GM21717 (cell line): ENCODE results near the gene KRT17.
"Not testable (repeated sequence)": the region's sequence is repeated elsewhere in the genome, so short reads cannot be mapped to it uniquely, and the experiment has no call there.

ENCODE experiments used
- ATAC-seq: cut with Tn5 transposase; IDR thresholded peaks from one replicate; pipeline ENCODE4 v1.9.1; 2021; ENCODE audit warnings: mild to moderate bottlenecking, moderate library complexity; ENCODE audit not compliant: unreplicated experiment

Gene KRT17

DNA sequence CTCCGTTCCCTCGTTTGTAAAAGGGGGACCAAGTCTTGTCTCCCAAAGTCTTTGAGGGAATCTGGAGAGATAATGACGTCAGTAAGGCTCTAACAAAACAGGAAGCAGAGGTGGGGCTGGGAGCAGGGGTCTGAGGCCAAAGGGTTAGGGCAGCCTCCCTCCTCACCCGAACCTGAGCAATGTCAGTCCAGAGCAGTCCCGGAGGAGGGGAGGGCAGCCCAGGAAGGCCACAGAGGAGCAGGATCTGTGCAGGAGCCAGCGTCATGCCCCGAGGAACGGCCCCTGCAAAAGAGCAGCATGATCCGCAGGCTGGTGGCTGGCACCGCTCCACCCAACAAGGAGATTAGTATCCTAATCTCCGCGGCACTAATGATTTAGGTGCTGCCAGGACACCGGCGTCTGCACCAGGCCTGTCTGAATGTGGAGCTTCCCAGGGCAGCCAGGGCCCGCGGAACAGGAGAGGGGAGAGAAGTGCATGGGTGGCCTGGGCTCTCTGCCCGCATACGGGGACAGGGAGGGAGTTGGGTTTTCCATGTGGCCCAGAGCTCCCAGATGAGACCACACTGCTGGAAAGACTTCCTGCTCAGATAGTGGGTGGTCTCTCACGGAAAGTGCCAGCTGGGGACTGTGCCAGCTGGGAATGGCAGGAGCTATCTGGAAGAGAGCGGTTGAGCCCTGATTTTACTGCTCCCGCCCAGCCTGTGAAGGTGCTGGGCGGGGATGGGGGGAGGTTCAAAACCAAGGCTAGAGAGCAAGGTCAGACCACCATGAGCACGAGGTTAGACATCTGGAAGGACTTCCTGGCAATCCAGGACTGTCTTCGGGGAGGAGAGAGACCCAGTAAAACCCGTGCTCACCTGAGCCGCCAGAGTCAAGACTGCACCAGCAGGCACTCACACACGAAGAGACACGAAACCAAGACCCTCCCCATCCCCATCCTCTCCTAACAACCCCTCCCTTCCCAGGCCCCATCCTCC is 11.0 kb upstream of the KRT17 start:
- no peak for ATAC-seq

- ATAC-seq = no peak
Measured at GRCh38 chr17:41634639-41635038, 10.3 kb upstream of the KRT17 start.

DNA sequence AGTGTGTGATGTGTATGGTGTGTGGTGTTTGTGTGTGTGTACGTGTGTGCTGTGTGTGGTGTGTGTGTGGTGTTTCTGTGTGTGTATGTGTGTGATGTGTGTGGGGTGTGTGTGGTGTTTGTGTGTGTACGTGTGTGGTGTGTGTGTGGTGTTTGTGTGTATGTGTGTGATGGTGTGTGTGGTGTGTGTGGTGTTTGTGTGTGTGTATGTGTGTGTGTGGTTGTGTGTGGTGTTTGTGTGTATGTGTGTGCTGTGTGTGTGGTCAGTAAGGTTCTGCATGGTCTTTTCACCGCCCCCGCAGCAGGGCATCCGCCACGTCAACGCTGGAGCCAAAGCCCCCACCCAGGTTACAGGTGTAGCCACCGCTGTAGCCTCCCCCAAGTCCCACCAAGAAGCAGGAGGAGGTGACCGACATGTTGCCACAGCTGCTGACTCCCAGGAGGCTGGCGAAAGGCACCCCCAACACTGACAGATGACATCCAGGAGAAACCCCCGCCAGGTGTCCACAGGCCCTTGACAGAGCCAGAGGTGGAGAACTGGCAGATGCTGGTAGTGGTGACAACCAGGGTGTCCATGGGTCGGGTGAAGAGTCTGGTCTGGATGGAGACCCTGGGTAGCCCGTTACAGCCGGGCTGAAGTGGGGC is 9.3 kb upstream of the KRT17 start:
- ATAC-seq = no peak

DNA sequence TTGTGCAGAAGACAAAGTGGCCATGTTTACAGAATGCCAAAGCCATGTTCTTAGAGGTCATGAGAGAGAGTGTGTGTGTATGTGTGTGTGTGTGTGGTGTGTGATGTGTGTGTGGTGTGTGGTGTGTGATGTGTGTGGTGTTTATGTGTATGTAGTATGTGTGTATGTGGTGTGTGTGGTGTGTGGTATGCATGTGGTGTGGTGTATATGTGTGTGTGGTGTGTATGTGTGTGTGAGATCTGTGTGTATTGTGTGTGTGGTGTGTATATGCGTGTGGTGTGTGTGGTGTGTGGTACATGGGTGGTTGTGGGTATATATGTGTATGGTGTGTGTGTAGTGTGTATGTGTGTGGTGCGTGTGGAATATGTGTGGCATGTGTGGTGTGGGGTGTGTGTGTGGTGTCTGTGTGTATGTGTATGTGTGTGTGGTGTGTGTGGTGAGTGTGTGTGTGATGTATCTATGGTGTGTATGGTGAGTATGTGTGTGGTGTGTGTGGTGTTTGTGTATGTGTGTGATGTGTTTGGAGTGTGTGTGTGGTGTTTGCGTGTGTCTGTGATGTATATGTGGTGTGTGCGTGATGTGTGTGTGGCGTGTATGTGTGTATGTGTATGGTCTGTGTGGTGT is 8.2 kb upstream of the KRT17 start:
- no peak for ATAC-seq

DNA sequence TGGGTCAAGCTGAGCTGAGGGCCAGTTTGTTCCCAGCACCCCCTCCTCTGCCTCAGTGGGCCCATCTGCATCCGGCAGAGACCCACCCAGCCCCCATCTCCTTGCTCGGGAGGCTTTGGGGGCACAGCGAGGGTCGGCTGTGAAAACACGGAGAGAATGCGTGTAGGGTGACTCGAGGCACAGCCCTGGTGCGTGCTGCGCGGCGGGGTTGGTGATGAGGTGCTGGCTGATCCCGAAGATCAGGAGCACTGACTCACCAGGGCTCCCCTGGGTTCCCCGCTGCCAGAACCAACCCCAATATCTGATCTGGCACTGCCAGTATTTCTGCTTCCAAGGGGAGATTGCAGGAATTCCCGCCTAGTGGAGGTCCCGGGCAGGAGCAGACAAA is 7.5 kb upstream of the KRT17 start:
- no peak for ATAC-seq

DNA sequence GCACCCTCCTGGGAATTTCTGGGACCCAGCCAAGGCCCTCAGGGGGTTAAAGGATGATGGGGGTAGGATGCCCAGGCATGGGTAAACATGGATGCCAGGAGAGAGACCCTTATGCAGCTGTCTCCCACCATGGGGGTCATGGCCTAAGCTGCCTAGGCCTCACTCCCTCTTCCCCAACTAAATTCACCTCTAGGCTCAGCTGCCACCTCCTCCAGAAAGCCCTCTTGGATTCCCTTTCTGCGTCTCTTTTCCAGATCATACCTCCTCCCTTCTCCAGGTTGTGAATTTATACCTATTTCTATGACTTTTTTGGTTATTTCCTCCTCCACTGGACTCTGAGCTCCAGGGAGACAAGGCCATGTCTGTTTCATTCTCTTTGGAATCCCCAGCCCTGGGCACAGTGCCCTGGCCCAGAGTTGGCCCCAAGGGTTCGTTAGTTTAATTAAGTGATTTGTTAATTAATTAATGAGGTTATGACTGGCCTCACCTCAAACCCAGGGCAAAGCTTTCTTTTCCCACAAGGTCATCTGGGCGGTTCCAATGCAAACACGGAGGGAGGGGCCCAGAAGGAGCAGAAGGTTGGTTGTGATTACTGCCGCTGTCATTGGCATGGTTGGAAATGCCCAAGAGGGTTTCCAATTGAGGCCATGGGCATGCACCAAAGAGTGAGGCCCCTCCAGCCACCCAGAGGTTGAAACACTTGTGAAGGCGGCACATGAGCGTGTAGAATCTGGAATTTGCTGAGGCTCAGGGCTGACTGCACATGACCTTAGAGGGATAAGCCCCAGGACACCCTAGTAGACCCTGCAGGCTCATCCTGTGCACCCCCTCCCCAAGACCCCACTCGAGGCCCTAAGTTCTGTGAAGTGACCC is 6.9 kb upstream of the KRT17 start:
- no peak for ATAC-seq

DNA sequence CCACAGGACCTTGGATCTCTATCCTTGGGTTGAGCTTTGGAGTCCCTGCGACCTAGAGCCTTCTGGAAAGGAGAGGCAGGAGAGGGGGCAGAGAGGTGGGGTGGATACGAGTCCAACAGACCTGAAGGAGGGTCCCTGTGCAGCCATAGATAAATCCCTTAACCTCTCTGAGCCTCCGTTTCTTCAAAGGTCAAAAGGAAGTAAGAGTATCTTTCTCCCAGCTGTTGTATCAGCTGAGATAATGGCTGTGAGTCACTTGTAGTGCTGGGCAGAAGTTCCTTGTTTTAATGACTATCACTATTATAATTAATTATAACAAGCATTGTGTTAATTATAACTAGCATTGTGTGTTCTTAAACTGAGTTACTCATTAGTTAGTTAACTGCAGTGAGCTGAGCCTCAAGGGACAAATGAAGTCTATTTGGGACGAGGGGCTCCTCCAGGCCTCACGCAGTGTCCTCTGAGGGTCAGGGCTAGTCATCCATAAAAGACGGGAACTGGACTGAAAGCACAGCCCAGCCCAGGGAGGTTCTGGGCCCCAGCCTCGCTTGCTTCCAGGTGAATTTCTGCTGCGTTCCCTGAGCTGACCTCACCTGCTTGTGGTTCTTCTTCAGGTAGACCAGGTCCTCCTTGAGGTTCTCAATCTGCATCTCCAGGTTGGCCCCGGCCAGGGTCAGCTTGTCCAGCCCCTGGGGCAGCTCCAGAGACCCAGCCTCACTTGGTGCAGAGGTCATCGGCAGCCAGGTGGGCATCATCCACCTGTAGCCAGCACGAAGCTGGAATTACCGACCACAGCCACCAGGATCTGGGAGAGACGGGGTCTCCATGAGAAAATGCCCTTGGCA is 5.7 kb upstream of the KRT17 start:
- no peak for ATAC-seq

GRCh38 chr17:41629316-41629715 is 4.9 kb upstream of the KRT17 start:
- ATAC-seq = no peak

GRCh38 chr17:41628621-41629255 is 4.4 kb upstream of the KRT17 start:
- ATAC-seq = not testable (repeated sequence)

DNA sequence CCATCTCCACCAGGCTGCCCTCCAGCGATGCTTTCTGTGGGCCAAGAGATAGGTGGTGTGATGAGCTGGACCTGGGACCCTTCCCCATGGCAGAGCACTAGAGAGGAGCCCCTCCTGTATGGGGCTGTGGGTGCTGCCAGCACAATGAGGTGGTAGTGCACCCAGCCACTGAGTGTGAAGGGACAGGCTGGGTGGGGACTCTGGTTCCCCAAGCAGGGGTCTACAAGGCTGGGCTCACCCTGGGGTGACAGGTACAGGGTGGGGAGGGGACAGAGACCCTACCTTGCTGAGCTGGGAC is 3.6 kb upstream of the KRT17 start:
- not testable (repeated sequence) for ATAC-seq

GRCh38 chr17:41627316-41628072 is 3.1 kb upstream of the KRT17 start:
- ATAC-seq = no peak

DNA sequence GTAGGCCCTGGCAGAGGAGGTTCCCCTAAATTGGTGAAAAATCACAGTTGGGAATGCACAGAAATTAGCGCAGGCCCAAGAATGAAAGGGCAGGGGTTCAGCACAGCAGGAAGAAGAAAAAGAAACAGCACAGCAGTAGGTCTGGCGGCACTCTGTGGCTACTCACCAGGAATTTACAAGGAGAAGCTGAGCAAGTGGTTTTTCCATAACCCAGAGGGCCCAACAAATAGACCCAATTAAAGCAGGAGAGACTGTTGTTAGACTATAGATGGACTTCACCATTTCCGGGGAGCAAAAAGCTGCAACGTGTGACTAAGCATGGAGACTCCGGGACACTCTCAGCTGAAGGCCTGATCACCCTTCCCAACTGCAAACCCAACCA is 2.5 kb upstream of the KRT17 start:
- not testable (repeated sequence) for ATAC-seq

DNA sequence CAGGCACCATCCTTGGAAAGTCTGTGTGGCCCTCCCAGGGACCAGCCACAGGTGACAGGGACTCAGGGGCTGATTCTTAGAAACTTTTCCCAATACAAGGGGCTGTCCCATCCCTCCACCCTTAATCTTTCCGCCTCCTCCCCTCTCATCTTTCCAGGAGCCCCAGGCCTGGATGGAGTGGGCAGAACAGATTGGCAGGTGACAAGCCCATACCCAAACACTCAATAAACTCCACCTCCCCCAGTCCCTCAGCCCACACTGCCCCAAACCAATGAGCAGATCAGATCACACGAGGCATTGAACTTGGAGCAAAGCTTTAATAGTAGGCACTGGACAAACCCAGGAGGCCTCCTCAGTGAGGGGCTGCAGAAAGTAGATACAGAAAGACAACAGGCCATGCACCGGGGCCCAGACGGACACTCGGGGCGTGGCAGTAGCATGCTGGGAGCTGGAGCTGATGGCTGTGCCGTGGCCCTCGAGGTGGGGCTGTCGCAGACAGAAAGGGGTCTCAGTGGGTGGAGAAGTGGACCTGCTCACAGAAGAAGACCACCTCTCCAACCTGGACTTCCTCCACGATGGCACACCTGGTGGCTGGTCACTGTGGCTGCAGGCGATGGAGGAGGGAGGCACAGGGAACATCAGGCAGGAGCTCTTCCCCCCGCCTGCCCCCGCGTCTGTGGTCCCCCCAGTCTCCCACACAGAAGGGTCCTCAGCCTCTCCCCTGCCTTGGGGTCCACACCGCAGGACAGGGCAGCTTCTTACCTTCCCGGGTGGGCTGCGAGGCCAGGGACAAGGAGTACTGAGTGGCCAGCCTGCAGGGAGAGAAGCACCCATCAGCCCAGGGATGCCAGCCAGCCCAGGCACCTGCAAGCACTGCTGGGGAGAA is 1.9 kb upstream of the KRT17 start:
- not testable (repeated sequence) for ATAC-seq

DNA sequence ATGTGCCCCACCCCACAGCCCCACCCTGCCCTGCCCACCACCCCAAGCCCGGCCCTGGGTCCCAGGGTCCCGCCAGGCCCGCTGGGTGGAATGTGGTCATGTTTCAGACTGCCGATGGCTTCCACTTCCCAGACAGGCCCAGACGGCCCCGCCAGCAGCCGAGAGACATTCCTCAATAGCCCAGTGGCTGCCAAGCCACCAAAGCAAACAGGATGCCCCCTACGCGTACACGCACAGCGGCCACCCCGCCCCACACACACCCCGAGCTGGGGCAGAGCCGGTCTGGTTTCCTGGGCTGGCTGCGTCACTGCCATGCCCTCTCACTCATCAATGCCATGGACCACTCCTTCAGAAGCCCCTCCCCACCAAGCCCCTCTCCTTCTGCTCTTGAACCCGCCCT is 1.2 kb upstream of the KRT17 start:
- ATAC-seq = no peak

GRCh38 chr17:41623184-41623861 is 1.1 kb downstream of the KRT17 start:
- not testable (repeated sequence) for ATAC-seq

- not testable (repeated sequence) for ATAC-seq
Measured at GRCh38 chr17:41622340-41623183, 1.8 kb downstream of the KRT17 start.
